Upper lobe of right lung (tissue), 1 donor: Measurements from ENCODE around the gene CNPY1. TPM values are rescaled to one million over a fixed set of nuclear protein-coding genes. Genes with fewer than 3 reads are reported as not detected.

Source experiments
- ATAC-seq: fragments of 200-7000 bp; cut with Tn5 transposase; one replicate; pipeline ENCODE4 v1.9.1; 2020; ENCODE audit warnings: mild to moderate bottlenecking, moderate library complexity
- DNase-seq: peaks from one replicate; pipeline ENCODE4 v3.0.0-alpha.2; 2020
- H3K27ac ChIP-seq: fragments of 200-600 bp; one replicate; pipeline ENCODE4 v1.8.0; 2022
- H3K27me3 ChIP-seq: fragments of 200-600 bp; one replicate; pipeline ENCODE4 v1.8.0; 2022; ENCODE audit warnings: mild to moderate bottlenecking
- H3K36me3 ChIP-seq: fragments of 200-600 bp; one replicate; pipeline ENCODE4 v1.8.0; 2022
- H3K4me1 ChIP-seq: fragments of 200-600 bp; one replicate; pipeline ENCODE4 v1.8.0; 2022
- H3K4me3 ChIP-seq: fragments of 200-600 bp; one replicate; pipeline ENCODE4 v1.8.0; 2022; ENCODE audit warnings: mild to moderate bottlenecking
- H3K9me3 ChIP-seq: fragments of 200-600 bp; one replicate; pipeline ENCODE4 v1.8.0; 2022
- intact Hi-C: fragments of 100-400 bp; cut with DNase I; formaldehyde crosslinking; loops from one replicate; pipeline ENCODE4 v1.11.0; 2022
- total RNA-seq: library from RNA; stranded (reverse); fragmentation: NEBNext Ultra II Directional; extraction: Animal tissue kit (Norgen Biotek cat#: 25700); gene quantifications from one replicate; pipeline ENCODE4 v1.2.1, GENCODE V29; 2021
- TF ChIP-seq, protein P1 (sequence below): fragments of 200-600 bp; IDR thresholded peaks from one replicate; pipeline ENCODE4 v1.8.0; 2022; ENCODE audit warnings: antibody characterized with exemption
- donor health status: DM: no; HTN: yes; CAD: no; lungs with severe emphysema.

CNPY1 gene
- total RNA-seq, 1 donor from 2014 or later: not detected

DNA sequence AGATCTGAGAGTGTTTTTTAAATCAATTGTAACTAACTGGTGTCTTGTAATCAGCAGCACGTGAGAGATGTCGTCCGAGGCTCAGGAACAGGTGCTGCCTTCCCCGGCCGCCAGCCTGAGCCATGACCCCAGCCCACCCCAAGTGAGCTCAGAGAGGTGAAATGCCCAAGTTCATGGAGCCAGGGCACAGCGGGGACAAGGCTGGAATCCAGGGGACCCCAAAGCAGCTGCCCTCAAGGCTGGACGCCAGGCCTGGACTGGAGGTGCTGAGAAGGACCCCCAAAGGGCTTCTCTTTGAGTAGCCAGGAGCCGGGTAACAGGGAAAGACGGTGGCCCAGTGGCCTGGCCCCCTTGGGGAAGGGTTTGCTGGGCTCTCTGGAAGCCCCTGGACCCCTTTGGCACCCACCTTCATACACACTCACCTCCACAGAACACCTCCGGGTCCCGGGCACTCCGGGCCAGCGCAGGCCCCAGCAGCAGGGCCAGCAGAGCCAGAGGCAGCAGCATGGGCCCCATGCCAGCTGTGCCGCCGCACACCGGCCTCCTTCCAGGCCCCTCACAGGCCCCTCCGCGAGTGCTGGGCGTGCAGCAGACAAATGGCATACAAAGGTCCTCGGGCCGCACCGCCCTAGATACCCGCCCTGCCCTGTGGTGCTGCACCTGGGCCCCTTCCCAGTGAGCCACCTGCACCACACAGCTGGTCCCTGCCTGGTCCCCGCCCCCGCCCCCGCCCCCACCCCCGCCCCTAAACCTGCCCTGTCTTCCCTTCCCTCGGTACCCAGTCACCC is 24.0 kb upstream of the CNPY1 start:
- peaks cover 11% of the 10 kb centered on the region for H3K27me3 ChIP-seq
- H3K4me3 ChIP-seq: no peak overlapping the region
- no peaks in the 10 kb centered on the region for H3K9me3 ChIP-seq
- no peak overlapping the region for H3K27ac ChIP-seq
- DNase-seq (no peak), ATAC-seq (no peak)
- no peaks in the 10 kb centered on the region for H3K4me1 ChIP-seq
- TF ChIP-seq, protein P1, sequence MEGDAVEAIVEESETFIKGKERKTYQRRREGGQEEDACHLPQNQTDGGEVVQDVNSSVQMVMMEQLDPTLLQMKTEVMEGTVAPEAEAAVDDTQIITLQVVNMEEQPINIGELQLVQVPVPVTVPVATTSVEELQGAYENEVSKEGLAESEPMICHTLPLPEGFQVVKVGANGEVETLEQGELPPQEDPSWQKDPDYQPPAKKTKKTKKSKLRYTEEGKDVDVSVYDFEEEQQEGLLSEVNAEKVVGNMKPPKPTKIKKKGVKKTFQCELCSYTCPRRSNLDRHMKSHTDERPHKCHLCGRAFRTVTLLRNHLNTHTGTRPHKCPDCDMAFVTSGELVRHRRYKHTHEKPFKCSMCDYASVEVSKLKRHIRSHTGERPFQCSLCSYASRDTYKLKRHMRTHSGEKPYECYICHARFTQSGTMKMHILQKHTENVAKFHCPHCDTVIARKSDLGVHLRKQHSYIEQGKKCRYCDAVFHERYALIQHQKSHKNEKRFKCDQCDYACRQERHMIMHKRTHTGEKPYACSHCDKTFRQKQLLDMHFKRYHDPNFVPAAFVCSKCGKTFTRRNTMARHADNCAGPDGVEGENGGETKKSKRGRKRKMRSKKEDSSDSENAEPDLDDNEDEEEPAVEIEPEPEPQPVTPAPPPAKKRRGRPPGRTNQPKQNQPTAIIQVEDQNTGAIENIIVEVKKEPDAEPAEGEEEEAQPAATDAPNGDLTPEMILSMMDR: no peak
- no peaks in the 10 kb centered on the region for H3K36me3 ChIP-seq
- intact Hi-C loops: no loop called here

- peak; percentile 11 for ATAC-seq
- DNase-seq: no peak
- Histone ChIP-seq H3K27ac (no peak overlapping the region), H3K27me3 (peaks cover 11% of the 10 kb centered on the region), H3K36me3 (no peaks in the 10 kb centered on the region), H3K4me1 (no peaks in the 10 kb centered on the region), H3K9me3 (no peaks in the 10 kb centered on the region), H3K4me3 (no peak overlapping the region)
- TF ChIP-seq, protein P1: no peak
- intact Hi-C loops: no loop called here
These were observed 23.3 kb upstream of the CNPY1 start for GRCh38 chr7:155569681-155570080.

DNA sequence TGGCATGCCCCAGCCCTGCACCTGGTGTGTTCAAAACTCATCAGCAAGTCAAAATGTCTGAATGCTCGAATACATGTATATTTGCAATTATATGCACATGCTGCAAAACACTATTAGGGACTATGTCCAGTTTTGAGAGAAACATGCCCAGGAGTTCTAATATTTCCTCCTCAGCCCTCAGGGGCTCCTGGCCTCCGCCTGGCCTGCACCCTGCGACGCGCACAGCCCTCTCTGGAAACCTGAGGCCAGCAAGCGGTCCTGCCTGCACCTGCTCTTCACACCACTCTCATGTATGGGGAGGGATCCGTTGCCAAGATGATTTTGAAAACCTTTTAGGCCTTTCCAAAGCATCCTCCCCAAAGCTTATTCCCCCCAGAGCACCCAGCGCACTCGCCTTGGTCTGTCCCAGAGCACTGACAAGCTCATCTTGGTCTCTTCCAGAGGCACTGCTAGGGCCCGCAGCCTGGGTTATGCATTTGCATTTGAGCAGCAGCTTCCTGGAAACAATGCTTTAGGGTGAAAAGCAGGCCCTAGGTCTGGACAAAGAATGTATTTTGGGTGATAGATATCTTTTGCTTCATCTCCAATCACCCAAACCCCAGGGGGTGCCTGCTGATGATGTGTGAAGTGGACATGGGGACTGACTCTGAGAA is 22.6 kb upstream of the CNPY1 start:
- no peak overlapping the region for H3K4me3 ChIP-seq
- H3K27ac ChIP-seq: no peak overlapping the region
- H3K9me3 ChIP-seq: no peaks in the 10 kb centered on the region
- DNase-seq (no peak), ATAC-seq (no peak)
- no peaks in the 10 kb centered on the region for H3K4me1 ChIP-seq
- no peaks in the 10 kb centered on the region for H3K36me3 ChIP-seq
- H3K27me3 ChIP-seq: peaks cover 11% of the 10 kb centered on the region
- TF ChIP-seq, protein P1: no peak
- intact Hi-C loops: no loop called here

GRCh38 chr7:155568333-155568660 is 21.9 kb upstream of the CNPY1 start:
- TF ChIP-seq, protein P1: no peak
- Histone ChIP-seq H3K27ac (no peak overlapping the region), H3K36me3 (no peaks in the 10 kb centered on the region), H3K27me3 (peaks cover 11% of the 10 kb centered on the region), H3K4me3 (no peak overlapping the region), H3K4me1 (no peaks in the 10 kb centered on the region), H3K9me3 (no peaks in the 10 kb centered on the region)
- DNase-seq: no peak
- no peak for ATAC-seq
- intact Hi-C loops: no loop called here

DNA sequence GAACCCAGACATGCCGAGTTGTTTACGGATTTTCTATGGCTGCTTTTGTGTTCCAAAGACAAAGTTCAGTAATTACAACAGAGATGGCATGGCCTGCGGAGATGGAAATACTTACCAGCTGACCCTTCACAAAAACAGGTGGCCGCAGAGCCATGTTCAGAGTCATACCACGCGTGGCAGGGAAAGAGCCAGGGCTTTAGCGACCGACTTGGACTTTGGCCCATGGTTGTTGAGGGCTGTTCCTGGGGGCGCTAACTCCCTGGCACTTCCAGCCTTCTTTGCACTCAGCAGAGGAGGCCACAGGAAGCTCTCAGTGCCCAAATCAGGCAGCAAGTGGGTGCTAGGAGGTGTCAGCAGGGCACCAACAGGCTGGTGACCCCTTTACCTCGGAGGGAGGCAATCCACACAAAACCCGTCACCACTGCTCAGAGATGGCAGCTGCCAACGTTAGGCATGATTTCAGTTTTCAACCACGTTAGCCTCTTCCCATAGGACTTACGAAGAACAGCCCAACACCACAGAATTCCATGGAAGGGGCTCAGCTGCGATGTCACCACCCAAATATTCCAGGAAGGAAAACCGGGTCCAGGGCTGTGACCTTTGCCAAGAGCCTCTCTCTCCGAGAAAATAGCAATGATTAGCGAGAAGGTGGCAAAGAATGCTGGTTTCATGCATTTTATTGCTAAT is 21.4 kb upstream of the CNPY1 start:
- H3K4me1 ChIP-seq: no peaks in the 10 kb centered on the region
- ATAC-seq (no peak), DNase-seq (no peak)
- TF ChIP-seq, protein P1: no peak
- no peak overlapping the region for H3K27ac ChIP-seq
- H3K4me3 ChIP-seq: no peak overlapping the region
- intact Hi-C loops: no loop called here
- peaks cover 11% of the 10 kb centered on the region for H3K27me3 ChIP-seq
- no peaks in the 10 kb centered on the region for H3K9me3 ChIP-seq
- no peaks in the 10 kb centered on the region for H3K36me3 ChIP-seq
